Uterus (tissue), 4 donors: ENCODE data around the gene TCP11X1. TPM values are rescaled to one million over a fixed set of nuclear protein-coding genes. Genes with fewer than 3 reads are reported as not detected.
"Not testable (repeated sequence)": the region's sequence is repeated elsewhere in the genome, so short reads cannot be mapped to it uniquely, and the experiment has no call there.

Experiments
- DNase-seq, 2 donors: peaks; one replicate each; pipeline ENCODE4 v3.0.0-alpha.2; 2019 to 2020
- H3K27ac ChIP-seq, 2 donors: fragments of 200-600 bp; sonication (generic); 1 replicate in 1 of 2; 2 replicates in 1 of 2; pipeline ENCODE4 v1.5.1; 2016 to 2018
- H3K27me3 ChIP-seq, 2 donors: fragments of 200-600 bp; sonication (generic); one replicate each; pipeline ENCODE4 v1.5.1; 2018 to 2019; ENCODE audit warnings: control low read depth in 1 of 2
- H3K36me3 ChIP-seq, 2 donors: fragments of 200-600 bp; sonication (generic); one replicate each; pipeline ENCODE4 v1.5.1; 2019; ENCODE audit warnings: control low read depth in 1 of 2
- H3K4me1 ChIP-seq, 2 donors: fragments of 200-600 bp; sonication (generic); one replicate each; pipeline ENCODE4 v1.5.1; 2018 to 2019; ENCODE audit warnings: control low read depth in 1 of 2
- H3K4me3 ChIP-seq, 2 donors: fragments of 200-600 bp; sonication (generic); 1 replicate in 1 of 2; 2 replicates in 1 of 2; pipeline ENCODE4 v1.5.1; 2018 to 2019; ENCODE audit warnings: mild to moderate bottlenecking in 1 of 2
- H3K9me3 ChIP-seq, 2 donors: fragments of 200-600 bp; sonication (generic); one replicate each; pipeline ENCODE4 v1.5.1; 2019; ENCODE audit warnings: control low read depth in 1 of 2
- POLR2A ChIP-seq, 2 donors: fragments of 450-650 bp; IDR thresholded peaks; one replicate each; pipeline ENCODE4 v1.6.1; 2016; ENCODE audit warnings: antibody characterized with exemption in 2 of 2, mild to moderate bottlenecking in 1 of 2, moderate library complexity in 1 of 2
- intact Hi-C: fragments of 100-400 bp; cut with DNase I; formaldehyde crosslinking; loops from one replicate; pipeline ENCODE4 v1.15.1; 2023; ENCODE audit warnings: low total_unique reads
- total RNA-seq, 4 donors: library from RNA; depleted of rRNA in 3 of 4; stranded (reverse); fragments of >200 nt in 3 of 4; gene quantifications; one replicate each; pipeline versions ENCODE4 v1.1.0 to v1.2.4, GENCODE V29; 2014 to 2023
- TF ChIP-seq, protein P1 (sequence below), 4 experiments: fragments of 200-600 bp in 2 of 4; fragments of 450-650 bp in 2 of 4; sonication (generic) in 2 of 4; IDR thresholded peaks; one replicate each; pipeline ENCODE4 v1.5.1; 2016 to 2019; ENCODE audit warnings: antibody characterized with exemption in 4 of 4, mild to moderate bottlenecking in 2 of 4, moderate library complexity in 1 of 4
- donor health status: DM: yes; HTN: yes; CAD: no.

Gene TCP11X1
- total RNA-seq, result not detected

- intact Hi-C loops, H3K4me1 ChIP-seq, H3K4me3 ChIP-seq, H3K9me3 ChIP-seq, H3K27me3 ChIP-seq, DNase-seq, H3K36me3 ChIP-seq, H3K27ac ChIP-seq: not testable (repeated sequence)
These were observed at the start of gene TCP11X1 for GRCh38 chrX:102214986-102215385. Gene TCP11X1, plus strand, starts transcription at chrX:102215301.

GRCh38 chrX:102185967-102186720, 29.0 kb upstream of the TCP11X1 start:
- no peak for TF ChIP-seq POLR2A (IDR thresholded peaks at IDR 0.05)
- TF ChIP-seq, protein P1, sequence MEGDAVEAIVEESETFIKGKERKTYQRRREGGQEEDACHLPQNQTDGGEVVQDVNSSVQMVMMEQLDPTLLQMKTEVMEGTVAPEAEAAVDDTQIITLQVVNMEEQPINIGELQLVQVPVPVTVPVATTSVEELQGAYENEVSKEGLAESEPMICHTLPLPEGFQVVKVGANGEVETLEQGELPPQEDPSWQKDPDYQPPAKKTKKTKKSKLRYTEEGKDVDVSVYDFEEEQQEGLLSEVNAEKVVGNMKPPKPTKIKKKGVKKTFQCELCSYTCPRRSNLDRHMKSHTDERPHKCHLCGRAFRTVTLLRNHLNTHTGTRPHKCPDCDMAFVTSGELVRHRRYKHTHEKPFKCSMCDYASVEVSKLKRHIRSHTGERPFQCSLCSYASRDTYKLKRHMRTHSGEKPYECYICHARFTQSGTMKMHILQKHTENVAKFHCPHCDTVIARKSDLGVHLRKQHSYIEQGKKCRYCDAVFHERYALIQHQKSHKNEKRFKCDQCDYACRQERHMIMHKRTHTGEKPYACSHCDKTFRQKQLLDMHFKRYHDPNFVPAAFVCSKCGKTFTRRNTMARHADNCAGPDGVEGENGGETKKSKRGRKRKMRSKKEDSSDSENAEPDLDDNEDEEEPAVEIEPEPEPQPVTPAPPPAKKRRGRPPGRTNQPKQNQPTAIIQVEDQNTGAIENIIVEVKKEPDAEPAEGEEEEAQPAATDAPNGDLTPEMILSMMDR (IDR thresholded peaks at IDR 0.05), result no peak
- H3K4me3 ChIP-seq, result no peak overlapping the region
- no peaks in the 10 kb centered on the region for H3K27me3 ChIP-seq
- no peak for DNase-seq
- H3K36me3 ChIP-seq, result no peaks in the 10 kb centered on the region
- no peaks in the 10 kb centered on the region for H3K9me3 ChIP-seq
- no peak overlapping the region for H3K27ac ChIP-seq
- no peaks in the 10 kb centered on the region for H3K4me1 ChIP-seq
- intact Hi-C loops, result no loop called here

GRCh38 chrX:102207940-102208339, 7.2 kb upstream of the TCP11X1 start:
- H3K4me1 ChIP-seq, H3K4me3 ChIP-seq, H3K36me3 ChIP-seq, H3K27ac ChIP-seq, H3K27me3 ChIP-seq, DNase-seq, intact Hi-C loops, H3K9me3 ChIP-seq: not testable (repeated sequence)

GRCh38 chrX:102216497-102216896, 1.4 kb downstream of the TCP11X1 start:
- H3K9me3 ChIP-seq, H3K27me3 ChIP-seq, H3K4me1 ChIP-seq, intact Hi-C loops, H3K27ac ChIP-seq, DNase-seq, H3K36me3 ChIP-seq, H3K4me3 ChIP-seq: not testable (repeated sequence)

DNA sequence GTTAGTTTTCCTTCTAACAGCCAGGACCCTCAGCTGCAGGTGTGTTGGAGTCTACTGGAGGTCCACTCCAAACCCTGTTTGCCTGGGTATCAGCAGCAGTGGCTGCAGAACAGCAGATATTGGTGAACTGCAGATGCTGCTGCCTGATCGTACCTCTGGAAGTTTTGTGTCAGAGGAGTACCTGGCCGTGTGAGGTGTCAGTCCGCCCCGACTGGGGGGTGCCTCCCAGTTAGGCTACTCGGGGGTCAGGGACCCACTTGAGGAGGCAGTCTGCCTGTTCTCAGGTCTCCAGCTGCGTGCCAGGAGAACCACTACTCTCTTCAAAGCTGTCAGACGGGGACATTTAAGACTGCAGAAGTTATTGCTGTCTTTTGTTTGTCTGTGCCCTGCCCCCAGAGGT, 20.6 kb downstream of the TCP11X1 start:
- H3K4me1 ChIP-seq, DNase-seq, intact Hi-C loops: not testable (repeated sequence)

DNA sequence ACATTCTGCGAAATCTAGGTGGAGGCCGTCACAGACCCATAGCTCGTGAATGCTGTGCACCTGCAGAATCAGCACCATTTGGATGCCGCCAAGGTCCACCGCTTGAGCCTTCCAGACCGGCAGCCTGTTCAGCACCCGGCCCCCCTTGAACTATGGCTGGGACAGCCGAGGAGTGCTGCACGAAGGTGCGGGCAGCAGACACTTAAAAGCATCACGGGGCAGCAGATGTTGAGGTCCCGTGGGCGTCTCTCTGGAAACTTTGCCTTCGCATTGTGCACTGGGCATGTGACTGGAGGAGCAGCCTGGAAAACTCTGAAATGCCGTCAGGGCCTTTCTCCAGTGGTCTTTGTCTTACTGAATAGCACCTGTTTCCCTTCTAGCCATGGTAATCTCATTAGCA, 25.2 kb downstream of the TCP11X1 start:
- H3K4me1 ChIP-seq, H3K36me3 ChIP-seq, H3K27ac ChIP-seq, intact Hi-C loops, H3K27me3 ChIP-seq, DNase-seq, H3K9me3 ChIP-seq, H3K4me3 ChIP-seq: not testable (repeated sequence)

More for the DNA sequence above, 20.6 kb downstream of the TCP11X1 start:
- H3K27me3 ChIP-seq, H3K4me3 ChIP-seq, H3K9me3 ChIP-seq, H3K36me3 ChIP-seq, H3K27ac ChIP-seq: not testable (repeated sequence)

GRCh38 chrX:102246893-102247292, 31.8 kb downstream of the TCP11X1 start, which contains the start of gene NXF2:
Gene NXF2, plus strand, starts transcription at chrX:102247167. Its CDS starts 59,912 bp downstream, at chrX:102307079.
- H3K36me3 ChIP-seq, H3K9me3 ChIP-seq, H3K27ac ChIP-seq, DNase-seq, intact Hi-C loops, H3K4me1 ChIP-seq, H3K4me3 ChIP-seq, H3K27me3 ChIP-seq: not testable (repeated sequence)

DNA sequence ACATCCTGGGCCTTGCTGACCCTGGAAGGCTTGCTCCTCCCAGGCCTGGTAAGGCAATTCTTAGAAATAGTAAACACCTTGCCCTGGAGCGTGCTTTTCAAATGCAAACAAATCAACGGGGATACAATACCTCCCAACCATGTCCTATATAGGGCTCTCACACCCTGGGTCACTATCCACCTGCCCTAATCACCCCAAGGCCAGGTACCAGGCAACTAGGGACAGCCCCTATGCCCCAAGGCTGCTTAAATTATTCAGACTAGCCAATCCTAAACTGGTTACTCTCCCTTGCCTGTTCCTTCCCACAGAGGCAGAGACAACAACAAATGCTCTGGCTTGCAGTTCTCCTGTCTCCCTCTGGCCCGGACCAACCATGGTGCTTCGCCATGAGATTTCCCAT, 57.1 kb downstream of the TCP11X1 start:
- intact Hi-C loops, H3K27me3 ChIP-seq, DNase-seq, H3K9me3 ChIP-seq, H3K27ac ChIP-seq, H3K36me3 ChIP-seq, H3K4me1 ChIP-seq, H3K4me3 ChIP-seq: not testable (repeated sequence)

Other genes with a start within 250 kb of the TCP11X1 start
- gene TCEAL2, start 89.6 kb upstream of the TCP11X1 start, total RNA-seq, result 10 to 100 TPM in 2 of 4 donors, 1 to 10 TPM in 1, under 1 TPM in 1; 0.51 to 42.9 (median 19.5) TPM
- gene TCEAL6, start 72.8 kb upstream of the TCP11X1 start, total RNA-seq, result 10 to 100 TPM in 1 of 4 donors, 1 to 10 TPM in 1, not detected in 2; 2.1 to 13.6 TPM
- gene BEX5, start 59.3 kb upstream of the TCP11X1 start, total RNA-seq, result 10 to 100 TPM in 1 of 4 donors, 1 to 10 TPM in 3; 3.8 to 38.2 (median 5.8) TPM
- not detected for gene NXF2, start 31.9 kb downstream of the TCP11X1 start, total RNA-seq
- gene NXF2B, start 224.7 kb downstream of the TCP11X1 start, total RNA-seq, result not detected